HepG2 (cell line): ENCODE results near the gene MRPS11. TPM values are rescaled to one million over a fixed set of nuclear protein-coding genes. Genes with fewer than 3 reads are reported as not detected.

Experiments used
- ATAC-seq: fragments of 200-7000 bp; cut with Tn5 transposase; 3 replicates; pipeline ENCODE4 v1.9.1; 2020; ENCODE audit warnings: mild to moderate bottlenecking, moderate library complexity
- BruUV-seq: library from RNA; stranded (reverse); fragments of 400-500 nt; replicated peaks from 2 replicates; lab custom pipeline; 2021; lab: Mats Ljungman, UMichigan
- CTCF ChIA-PET: fragments of 300-600 bp; formaldehyde crosslinking; extraction: SDS; loops from one replicate; lab custom pipeline; 2021; ENCODE audit warnings: low total read pairs, inconsistent platforms, low intra/inter-chr PET ratio; lab: Yijun Ruan, JAX
- POLR2A ChIA-PET: fragments of 350-600 bp; sonication (Branson Sonifier 250); formaldehyde crosslinking; loops from one replicate; lab custom pipeline; 2020; ENCODE audit warnings: antibody characterized with exemption, inconsistent platforms; lab: Yijun Ruan, JAX
- DNase-seq: peaks from one replicate; pipeline ENCODE4 v3.0.0-alpha.2; 2015; ENCODE audit warnings: low spot score
- FAIRE-seq: peaks from 3 replicates; lab custom pipeline; 2011; peaks lifted over from hg19 to GRCh38; lab: Jason Lieb, UNC
- H2AFZ ChIP-seq: one replicate; pipeline ENCODE4 v1.6.1; 2011; ENCODE audit warnings: low read length, inconsistent platforms
- H3K27ac ChIP-seq: fragments of 300-600 bp; 3 replicates; pipeline ENCODE4 v1.8.0; 2011; ENCODE audit warnings: mixed run types, mild to moderate bottlenecking, mixed read lengths, low read length, inconsistent platforms; ENCODE audit not compliant: insufficient read depth; ENCODE audit errors: extremely low read length
- H3K27me3 ChIP-seq, 2 experiments: fragments of 200-600 bp in 1 of 2; 2 replicates in 1 of 2; 3 replicates in 1 of 2; pipeline versions ENCODE4 v1.6.0 to v1.8.0; 2011; ENCODE audit warnings: low read length in 2 of 2, mild to moderate bottlenecking in 2 of 2, moderate library complexity in 2 of 2, inconsistent platforms in 1 of 2; ENCODE audit not compliant: insufficient read depth in 2 of 2, control insufficient read depth in 1 of 2
- H3K36me3 ChIP-seq, 2 experiments: fragments of 200-600 bp in 1 of 2; replicated peaks in 1 of 2; 2 replicates in 1 of 2; 3 replicates in 1 of 2; pipeline versions ENCODE4 v1.5.1 to v1.8.0; 2011; ENCODE audit warnings: low read length in 2 of 2, inconsistent platforms in 1 of 2; ENCODE audit not compliant: insufficient read depth in 2 of 2, control insufficient read depth in 1 of 2
- H3K4me1 ChIP-seq: 2 replicates; pipeline ENCODE4 v1.5.1; 2012; ENCODE audit warnings: low read length, inconsistent platforms; ENCODE audit not compliant: insufficient read depth
- H3K4me2 ChIP-seq: 2 replicates; pipeline ENCODE4 v1.6.0; 2011; ENCODE audit warnings: low read depth, low read length, inconsistent platforms
- H3K4me3 ChIP-seq, 3 experiments: fragments of 200-600 bp in 1 of 3; sonication (generic), shearing (Covaris generic) in 1 of 3; replicated peaks in 1 of 3; 2 replicates each; pipeline ENCODE4 v1.5.1; 2011 to 2016; ENCODE audit warnings: low read length in 3 of 3, inconsistent platforms in 2 of 3, low read depth in 2 of 3, mild to moderate bottlenecking in 2 of 3, control low read depth in 1 of 3, mixed read lengths in 1 of 3; ENCODE audit not compliant: insufficient read depth in 1 of 3
- H3K79me2 ChIP-seq: one replicate; pipeline ENCODE4 v1.6.1; 2011; ENCODE audit warnings: low read length, inconsistent platforms; ENCODE audit not compliant: insufficient read depth
- H3K9ac ChIP-seq: 2 replicates; pipeline ENCODE4 v1.6.0; 2011; ENCODE audit warnings: mild to moderate bottlenecking, low read depth, low read length, inconsistent platforms; ENCODE audit not compliant: insufficient read depth
- H3K9me3 ChIP-seq: 2 replicates; pipeline ENCODE4 v1.5.1; 2012; ENCODE audit warnings: mild to moderate bottlenecking, low read length
- H4K20me1 ChIP-seq: 2 replicates; pipeline ENCODE4 v1.6.0; 2011; ENCODE audit warnings: inconsistent platforms, mild to moderate bottlenecking, low read length, moderate library complexity; ENCODE audit not compliant: insufficient read depth
- AHR ChIP-seq: IDR thresholded peaks from 2 replicates; pipeline ENCODE4 v1.6.1; 2018; ENCODE audit warnings: missing genetic modification reagents, missing compliant biosample characterization
- HOMEZ ChIP-seq: IDR thresholded peaks from 2 replicates; pipeline ENCODE4 v1.6.1; 2016; ENCODE audit warnings: low read depth
- POLR2AphosphoS2 ChIP-seq: IDR thresholded peaks from 2 replicates; pipeline ENCODE4 v1.6.1; 2011; ENCODE audit warnings: low read depth, low read length, improper control_type of control experiment
- TGIF2 ChIP-seq: IDR thresholded peaks from 2 replicates; pipeline ENCODE4 v1.6.1; 2016; ENCODE audit warnings: control low read depth, missing compliant biosample characterization
- ZKSCAN1 ChIP-seq: fragments of 150-350 bp; IDR thresholded peaks from 2 replicates; pipeline ENCODE4 v1.6.1; 2014; ENCODE audit warnings: low read length
- ZNF225 ChIP-seq: sonication (generic); formaldehyde crosslinking; IDR thresholded peaks from 2 replicates; pipeline ENCODE4 v1.4.0; 2020; ENCODE audit warnings: mild to moderate bottlenecking, missing genetic modification reagents
- WGBS: methylation state at CpG from one replicate; pipeline ENCODE4 v1.1.6; 2017; ENCODE audit warnings: low lambda C conversion rate; 5-methylcytosine and 5-hydroxymethylcytosine counted together
- in situ Hi-C: cut with HindIII; loops from 2 replicates; pipeline ENCODE4 v1.10.0; 2017; ENCODE audit warnings: low pct_unique_long_range_greater_than_20kb; ENCODE audit not compliant: extremely low pct_ligation_motif_present
- intact Hi-C: fragments of 100-400 bp; cut with micrococcal nuclease; formaldehyde crosslinking; loops from one replicate; pipeline ENCODE4 v1.10.0; 2022; ENCODE audit not compliant: unreplicated experiment
- polyA plus RNA-seq, 8 experiments: library from polyadenylated mRNA; depleted of rRNA in 3 of 8; stranded (reverse) in 7 of 8; unstranded in 1 of 8; fragments of >200 nt; fragmentation: Illumina TruSeq in 4 of 8; extraction: Trizol in 4 of 8; gene quantifications; 2 replicates each; pipeline versions ENCODE4 v1.2.1 to v1.2.3, GENCODE V29; 2011 to 2016; ENCODE audit warnings: low read depth in 4 of 8, missing spikeins in 1 of 8, mixed read lengths in 1 of 8; ENCODE audit not compliant: insufficient read depth in 1 of 8
- total RNA-seq, 5 experiments: library from RNA; depleted of rRNA; stranded (reverse); fragments of >200 nt; fragmentation: Illumina TruSeq; extraction: Trizol; gene quantifications; 2 replicates each; pipeline ENCODE4 v1.2.3, GENCODE V29; 2016; ENCODE audit warnings: low read depth in 1 of 5

MRPS11 gene
- total and polyA plus RNA-seq, 2 of the 13 experiments (the other 11 are each of a cell fraction or from before 2014, with no cell fraction given) = 50.1 to 72.7 TPM

GRCh38 chr15:88454236-88454635, 13.3 kb upstream of the MRPS11 start:
- Histone ChIP-seq H3K4me1 (peaks cover 12% of the 10 kb centered on the region; the same call in 1 of the 2 replicates), H3K4me3 (no peak overlapping the region), H3K27ac (no peak overlapping the region), H3K9me3 (no peaks in the 10 kb centered on the region), H3K9ac (no peak overlapping the region), H4K20me1 (no peaks in the 10 kb centered on the region), H3K36me3 (peaks cover 6 to 15% of the 10 kb centered on the region in 2 experiments; a peak in 4 of 5 replicates), H3K4me2 (no peak overlapping the region), H2AFZ (no peak overlapping the region), H3K79me2 (no peaks in the 10 kb centered on the region), H3K27me3 (no peaks in the 10 kb centered on the region; a peak in 1 of 5 replicates)
- CTCF ChIA-PET = no interaction called here
- FAIRE-seq (no peak), ATAC-seq (no peak), DNase-seq (no peak)
- in situ Hi-C loops (no loop called here), intact Hi-C loops (loop anchor here (5.0 to 10.0 kb wide), 2 partner anchors 292 to 1539 kb away; no protein-coding TSS in a partner anchor)
- WGBS = 88% methylated on average over 1 of the region's 1 CpG
- no peak for TF ChIP-seq ZNF225 (CRISPR knock-in tag)
- no peak for TF ChIP-seq ZKSCAN1
- TF ChIP-seq AHR (CRISPR knock-in tag) = no peak
- TF ChIP-seq TGIF2 (CRISPR knock-in tag) = no peak
- no peak for TF ChIP-seq POLR2AphosphoS2
- no peak for TF ChIP-seq HOMEZ (CRISPR knock-in tag)
- TF ChIP-seq, all 625 proteins: peak for 0
- POLR2A ChIA-PET = interaction anchor here (4.7 kb wide), 1 partner anchor 11 kb away, joined by 64 read pairs; the partner anchor contains the start of genes MRPL46 and MRPS11
- no TSS peak for BruUV-seq
